Smooth muscle cell (in vitro differentiated cells): ENCODE data around the gene PSMA6. TPM values are rescaled to one million over a fixed set of nuclear protein-coding genes. Genes with fewer than 3 reads are reported as not detected.

ENCODE experiments used
- DNase-seq: peaks from one replicate; lab custom pipeline; 2025; ENCODE audit not compliant: unreplicated experiment; lab: John Stamatoyannopoulos, UW
- H2AFZ ChIP-seq: fragments of 200-600 bp; sonication (generic); 2 replicates; pipeline ENCODE4 v1.6.0; 2016; ENCODE audit warnings: antibody characterized with exemption, low read depth, mild to moderate bottlenecking
- H3F3A ChIP-seq: fragments of 200-600 bp; sonication (generic); 2 replicates; pipeline ENCODE4 v1.6.0; 2017; ENCODE audit warnings: antibody characterized with exemption, low read depth
- H3K27ac ChIP-seq: fragments of 200-600 bp; sonication (generic); 2 replicates; pipeline ENCODE4 v1.5.1; 2016; ENCODE audit warnings: low read depth, mild to moderate bottlenecking
- H3K27me3 ChIP-seq: fragments of 200-600 bp; sonication (generic); 2 replicates; pipeline ENCODE4 v1.6.1; 2016; ENCODE audit warnings: low read depth, mild to moderate bottlenecking
- H3K36me3 ChIP-seq: fragments of 200-600 bp; sonication (generic); 2 replicates; pipeline ENCODE4 v1.5.1; 2016; ENCODE audit warnings: low read depth
- H3K4me1 ChIP-seq: fragments of 200-600 bp; sonication (generic); 2 replicates; pipeline ENCODE4 v1.5.1; 2016; ENCODE audit warnings: low read depth
- H3K4me2 ChIP-seq: fragments of 200-600 bp; sonication (generic); 2 replicates; pipeline ENCODE4 v1.6.0; 2016; ENCODE audit warnings: mild to moderate bottlenecking
- H3K4me3 ChIP-seq: fragments of 200-600 bp; sonication (generic); 2 replicates; pipeline ENCODE4 v1.5.1; 2016; ENCODE audit warnings: mild to moderate bottlenecking
- H3K79me2 ChIP-seq: fragments of 200-600 bp; sonication (generic); 2 replicates; pipeline ENCODE4 v1.6.0; 2016; ENCODE audit warnings: low read depth, mild to moderate bottlenecking
- H3K9ac ChIP-seq: fragments of 200-600 bp; sonication (generic); 2 replicates; pipeline ENCODE4 v1.6.0; 2016; ENCODE audit warnings: low read depth
- H3K9me3 ChIP-seq: fragments of 200-600 bp; sonication (generic); replicated peaks from 2 replicates; pipeline ENCODE4 v1.5.1; 2016; ENCODE audit warnings: low read depth
- H4K20me1 ChIP-seq: fragments of 200-600 bp; sonication (generic); 2 replicates; pipeline ENCODE4 v1.6.0; 2016; ENCODE audit warnings: low read depth
- CTCF ChIP-seq: fragments of 200-600 bp; sonication (generic); IDR thresholded peaks from 2 replicates; pipeline ENCODE4 v1.5.1; 2017; ENCODE audit warnings: borderline replicate concordance, mild to moderate bottlenecking, antibody characterized with exemption; ENCODE audit not compliant: insufficient read depth, poor library complexity, severe bottlenecking
- WGBS: methylation state at CpG from one replicate; pipeline ENCODE4 v1.1.7; 2016; ENCODE audit warnings: low lambda C conversion rate; 5-methylcytosine and 5-hydroxymethylcytosine counted together
- polyA plus RNA-seq: library from polyadenylated mRNA; unstranded; fragments of >200 nt; fragmentation: Nextera tagmentation; extraction: Ambion mirVana; gene quantifications from 2 replicates; pipeline ENCODE4 v1.2.1, GENCODE V29; 2016
- total RNA-seq: library from RNA; depleted of rRNA; stranded (reverse); fragments of >200 nt; gene quantifications from 2 replicates; pipeline ENCODE4 v1.2.3, GENCODE V29; 2014

PSMA6 gene
- total and polyA plus RNA-seq, 2 experiments from 2014 or later = 251 to 315 TPM

- Histone ChIP-seq H3K9ac (no peak overlapping the region), H3F3A (no peaks in the 10 kb centered on the region), H3K4me2 (peak overlapping the region; percentile 29), H3K79me2 (no peaks in the 10 kb centered on the region), H3K27ac (no peak overlapping the region), H4K20me1 (no peaks in the 10 kb centered on the region), H2AFZ (peak overlapping the region; percentile 66), H3K36me3 (no peaks in the 10 kb centered on the region), H3K27me3 (no peaks in the 10 kb centered on the region), H3K4me1 (peaks cover 13% of the 10 kb centered on the region), H3K4me3 (no peak overlapping the region), H3K9me3 (no peaks in the 10 kb centered on the region)
- 69% methylated on average over 8 of the region's 8 CpGs for WGBS
- TF ChIP-seq CTCF = no peak
- no peak for DNase-seq
Observed at GRCh38 chr14:35342489-35343010, 50.4 kb downstream of the PSMA6 start.

GRCh38 chr14:35343702-35344101 lies 51.5 kb downstream of the PSMA6 start:
- peaks cover 13% of the 10 kb centered on the region for H3K4me1 ChIP-seq
- TF ChIP-seq CTCF = no peak

GRCh38 chr14:35344107-35344807 lies 52.1 kb downstream of the PSMA6 start:
- Histone ChIP-seq H3K9me3 (no peaks in the 10 kb centered on the region), H3K4me2 (no peak overlapping the region), H3K27ac (no peak overlapping the region), H3K79me2 (no peaks in the 10 kb centered on the region), H4K20me1 (no peaks in the 10 kb centered on the region), H3F3A (no peaks in the 10 kb centered on the region), H2AFZ (no peak overlapping the region), H3K9ac (no peak overlapping the region), H3K4me3 (no peak overlapping the region), H3K4me1 (peaks cover 13% of the 10 kb centered on the region), H3K36me3 (no peaks in the 10 kb centered on the region), H3K27me3 (no peaks in the 10 kb centered on the region)
- 87% methylated on average over 15 of the region's 15 CpGs for WGBS
- no peak for TF ChIP-seq CTCF
- DNase-seq = no peak

More at GRCh38 chr14:35343702-35344101, 51.5 kb downstream of the PSMA6 start:
- no peak overlapping the region for H3K4me3 ChIP-seq
- no peaks in the 10 kb centered on the region for H3K27me3 ChIP-seq
- WGBS = 97% methylated on average over 7 of the region's 7 CpGs
- no peak overlapping the region for H3K4me2 ChIP-seq
- no peak overlapping the region for H3K27ac ChIP-seq
- H4K20me1 ChIP-seq = no peaks in the 10 kb centered on the region
- no peak overlapping the region for H3K9ac ChIP-seq
- DNase-seq = no peak
- no peaks in the 10 kb centered on the region for H3F3A ChIP-seq
- H3K79me2 ChIP-seq = no peaks in the 10 kb centered on the region
- no peak overlapping the region for H2AFZ ChIP-seq
- no peaks in the 10 kb centered on the region for H3K36me3 ChIP-seq
- no peaks in the 10 kb centered on the region for H3K9me3 ChIP-seq
